HepG2 (cell line): Measurements from ENCODE around the gene MYLK. TPM values are rescaled to one million over a fixed set of nuclear protein-coding genes. Genes with fewer than 3 reads are reported as not detected.

Experiments
- FIP1L1 ChIP-seq: fragments of 200-400 bp; formaldehyde crosslinking; IDR thresholded peaks from 2 replicates; pipeline ENCODE4 v1.6.1; 2018; ENCODE audit warnings: low read depth, mild to moderate bottlenecking, low read length, moderate library complexity, borderline replicate concordance; ENCODE audit not compliant: insufficient read depth
- HNF4A ChIP-seq: sonication (generic); formaldehyde crosslinking; IDR thresholded peaks from 2 replicates; pipeline ENCODE4 v1.4.0; 2020; ENCODE audit warnings: missing genetic modification reagents
- ZNF24 ChIP-seq: fragments of 450-650 bp; IDR thresholded peaks from 2 replicates; pipeline ENCODE4 v1.6.1; 2017; ENCODE audit warnings: antibody characterized with exemption, mild to moderate bottlenecking
- ZNF296 ChIP-seq: sonication (generic); formaldehyde crosslinking; conservative IDR thresholded peaks from 2 replicates; pipeline ENCODE4 v1.5.0; 2020; ENCODE audit warnings: mild to moderate bottlenecking, missing genetic modification reagents
- ZNF33A ChIP-seq: sonication (generic); formaldehyde crosslinking; IDR thresholded peaks from 2 replicates; pipeline ENCODE4 v1.5.1; 2020; ENCODE audit warnings: missing genetic modification reagents, mild to moderate bottlenecking, moderate library complexity, borderline replicate concordance
- ZNF674 ChIP-seq: sonication (generic); formaldehyde crosslinking; IDR thresholded peaks from 2 replicates; pipeline ENCODE4 v1.5.0; 2020; ENCODE audit warnings: low read depth, mild to moderate bottlenecking, missing genetic modification reagents
- polyA plus RNA-seq, 8 experiments: library from polyadenylated mRNA; depleted of rRNA in 3 of 8; stranded (reverse) in 7 of 8; unstranded in 1 of 8; fragments of >200 nt; fragmentation: Illumina TruSeq in 4 of 8; extraction: Trizol in 4 of 8; gene quantifications; 2 replicates each; pipeline versions ENCODE4 v1.2.1 to v1.2.3, GENCODE V29; 2011 to 2016; ENCODE audit warnings: low read depth in 4 of 8, missing spikeins in 1 of 8, mixed read lengths in 1 of 8; ENCODE audit not compliant: insufficient read depth in 1 of 8
- total RNA-seq, 5 experiments: library from RNA; depleted of rRNA; stranded (reverse); fragments of >200 nt; fragmentation: Illumina TruSeq; extraction: Trizol; gene quantifications; 2 replicates each; pipeline ENCODE4 v1.2.3, GENCODE V29; 2016; ENCODE audit warnings: low read depth in 1 of 5
- TF ChIP-seq, protein P1 (sequence below): fragments of 450-650 bp; IDR thresholded peaks from 2 replicates; pipeline ENCODE4 v1.6.1; 2017; ENCODE audit warnings: mild to moderate bottlenecking
- TF ChIP-seq, protein P2 (sequence below): sonication (generic); formaldehyde crosslinking; IDR thresholded peaks from 2 replicates; pipeline ENCODE4 v1.8.0; 2022; ENCODE audit warnings: missing genetic modification reagents, low read depth, mild to moderate bottlenecking, borderline replicate concordance
- TF ChIP-seq, protein P3 (sequence below): sonication (generic); formaldehyde crosslinking; IDR thresholded peaks from 2 replicates; pipeline ENCODE4 v1.5.0; 2020; ENCODE audit warnings: mild to moderate bottlenecking, missing genetic modification reagents
- TF ChIP-seq, protein P4 (sequence below): sonication (generic); formaldehyde crosslinking; IDR thresholded peaks from 2 replicates; pipeline ENCODE4 v1.4.0; 2020; ENCODE audit warnings: mild to moderate bottlenecking, missing genetic modification reagents
- TF ChIP-seq, protein P5 (sequence below): sonication (generic); formaldehyde crosslinking; conservative IDR thresholded peaks from 2 replicates; pipeline ENCODE4 v1.4.0; 2020; ENCODE audit warnings: missing genetic modification reagents
- TF ChIP-seq, protein P6 (sequence below): sonication (generic); formaldehyde crosslinking; IDR thresholded peaks from 2 replicates; pipeline ENCODE4 v1.8.1; 2022; ENCODE audit warnings: low read depth, mild to moderate bottlenecking, missing genetic modification reagents

Gene MYLK
- total and polyA plus RNA-seq, 2 of the 13 experiments (the other 11 are each of a cell fraction or from before 2014, with no cell fraction given) = 10.6 to 34.9 TPM

DNA sequence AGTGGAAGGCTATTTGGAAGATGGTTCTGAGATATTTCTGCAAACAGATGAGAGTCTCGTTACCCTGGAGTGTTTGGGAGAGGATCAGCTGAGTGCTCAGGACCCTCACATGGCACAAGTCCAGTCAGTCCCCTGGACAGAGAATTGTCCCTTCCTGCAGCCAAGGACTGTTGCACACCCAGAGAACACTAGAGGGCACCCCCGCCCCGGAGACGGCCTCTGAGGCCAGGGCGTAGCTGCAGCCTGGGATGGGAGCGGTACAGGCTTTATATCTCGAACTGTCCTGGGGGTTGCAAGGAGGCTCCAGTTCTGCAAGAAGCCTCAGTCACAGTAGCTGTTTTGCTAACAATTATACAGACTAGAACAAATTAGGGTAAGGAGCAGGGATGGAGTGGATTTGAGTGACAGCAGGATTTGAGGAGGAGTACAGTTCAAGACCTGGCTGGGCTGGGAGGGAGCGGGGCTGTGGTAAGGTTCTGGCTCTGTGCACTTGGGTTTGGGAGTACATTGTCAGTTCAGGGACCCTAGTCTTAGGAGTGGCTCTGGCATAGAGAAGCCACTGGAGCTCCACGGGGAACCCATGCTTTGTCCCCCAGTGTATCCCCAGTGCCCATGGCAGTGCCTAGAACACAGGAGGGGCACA lies 231.7 kb downstream of the MYLK start (continued):
- TF ChIP-seq, protein P1, sequence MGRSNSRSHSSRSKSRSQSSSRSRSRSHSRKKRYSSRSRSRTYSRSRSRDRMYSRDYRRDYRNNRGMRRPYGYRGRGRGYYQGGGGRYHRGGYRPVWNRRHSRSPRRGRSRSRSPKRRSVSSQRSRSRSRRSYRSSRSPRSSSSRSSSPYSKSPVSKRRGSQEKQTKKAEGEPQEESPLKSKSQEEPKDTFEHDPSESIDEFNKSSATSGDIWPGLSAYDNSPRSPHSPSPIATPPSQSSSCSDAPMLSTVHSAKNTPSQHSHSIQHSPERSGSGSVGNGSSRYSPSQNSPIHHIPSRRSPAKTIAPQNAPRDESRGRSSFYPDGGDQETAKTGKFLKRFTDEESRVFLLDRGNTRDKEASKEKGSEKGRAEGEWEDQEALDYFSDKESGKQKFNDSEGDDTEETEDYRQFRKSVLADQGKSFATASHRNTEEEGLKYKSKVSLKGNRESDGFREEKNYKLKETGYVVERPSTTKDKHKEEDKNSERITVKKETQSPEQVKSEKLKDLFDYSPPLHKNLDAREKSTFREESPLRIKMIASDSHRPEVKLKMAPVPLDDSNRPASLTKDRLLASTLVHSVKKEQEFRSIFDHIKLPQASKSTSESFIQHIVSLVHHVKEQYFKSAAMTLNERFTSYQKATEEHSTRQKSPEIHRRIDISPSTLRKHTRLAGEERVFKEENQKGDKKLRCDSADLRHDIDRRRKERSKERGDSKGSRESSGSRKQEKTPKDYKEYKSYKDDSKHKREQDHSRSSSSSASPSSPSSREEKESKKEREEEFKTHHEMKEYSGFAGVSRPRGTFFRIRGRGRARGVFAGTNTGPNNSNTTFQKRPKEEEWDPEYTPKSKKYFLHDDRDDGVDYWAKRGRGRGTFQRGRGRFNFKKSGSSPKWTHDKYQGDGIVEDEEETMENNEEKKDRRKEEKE = no peak
- TF ChIP-seq ZNF296 (no peak), HNF4A (CRISPR knock-in tag) (no peak), ZNF33A (CRISPR knock-in tag) (no peak), ZNF24 (no peak), FIP1L1 (no peak), ZNF674 (CRISPR knock-in tag) (no peak)
- TF ChIP-seq, protein P2, sequence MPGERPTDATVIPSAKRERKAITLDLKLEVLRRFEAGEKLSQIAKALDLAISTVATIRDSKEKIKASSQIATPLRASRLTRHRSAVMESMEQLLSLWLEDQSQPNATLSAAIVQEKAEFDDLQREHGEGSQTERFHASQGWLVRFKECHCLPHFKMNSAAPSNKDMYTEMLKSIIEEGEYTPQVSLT (CRISPR knock-in tag) = no peak
- TF ChIP-seq, protein P3, sequence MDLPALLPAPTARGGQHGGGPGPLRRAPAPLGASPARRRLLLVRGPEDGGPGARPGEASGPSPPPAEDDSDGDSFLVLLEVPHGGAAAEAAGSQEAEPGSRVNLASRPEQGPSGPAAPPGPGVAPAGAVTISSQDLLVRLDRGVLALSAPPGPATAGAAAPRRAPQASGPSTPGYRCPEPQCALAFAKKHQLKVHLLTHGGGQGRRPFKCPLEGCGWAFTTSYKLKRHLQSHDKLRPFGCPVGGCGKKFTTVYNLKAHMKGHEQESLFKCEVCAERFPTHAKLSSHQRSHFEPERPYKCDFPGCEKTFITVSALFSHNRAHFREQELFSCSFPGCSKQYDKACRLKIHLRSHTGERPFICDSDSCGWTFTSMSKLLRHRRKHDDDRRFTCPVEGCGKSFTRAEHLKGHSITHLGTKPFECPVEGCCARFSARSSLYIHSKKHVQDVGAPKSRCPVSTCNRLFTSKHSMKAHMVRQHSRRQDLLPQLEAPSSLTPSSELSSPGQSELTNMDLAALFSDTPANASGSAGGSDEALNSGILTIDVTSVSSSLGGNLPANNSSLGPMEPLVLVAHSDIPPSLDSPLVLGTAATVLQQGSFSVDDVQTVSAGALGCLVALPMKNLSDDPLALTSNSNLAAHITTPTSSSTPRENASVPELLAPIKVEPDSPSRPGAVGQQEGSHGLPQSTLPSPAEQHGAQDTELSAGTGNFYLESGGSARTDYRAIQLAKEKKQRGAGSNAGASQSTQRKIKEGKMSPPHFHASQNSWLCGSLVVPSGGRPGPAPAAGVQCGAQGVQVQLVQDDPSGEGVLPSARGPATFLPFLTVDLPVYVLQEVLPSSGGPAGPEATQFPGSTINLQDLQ (CRISPR knock-in tag) = no peak
- TF ChIP-seq, protein P4, sequence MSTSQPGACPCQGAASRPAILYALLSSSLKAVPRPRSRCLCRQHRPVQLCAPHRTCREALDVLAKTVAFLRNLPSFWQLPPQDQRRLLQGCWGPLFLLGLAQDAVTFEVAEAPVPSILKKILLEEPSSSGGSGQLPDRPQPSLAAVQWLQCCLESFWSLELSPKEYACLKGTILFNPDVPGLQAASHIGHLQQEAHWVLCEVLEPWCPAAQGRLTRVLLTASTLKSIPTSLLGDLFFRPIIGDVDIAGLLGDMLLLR (CRISPR knock-in tag) = no peak
- TF ChIP-seq, protein P5, sequence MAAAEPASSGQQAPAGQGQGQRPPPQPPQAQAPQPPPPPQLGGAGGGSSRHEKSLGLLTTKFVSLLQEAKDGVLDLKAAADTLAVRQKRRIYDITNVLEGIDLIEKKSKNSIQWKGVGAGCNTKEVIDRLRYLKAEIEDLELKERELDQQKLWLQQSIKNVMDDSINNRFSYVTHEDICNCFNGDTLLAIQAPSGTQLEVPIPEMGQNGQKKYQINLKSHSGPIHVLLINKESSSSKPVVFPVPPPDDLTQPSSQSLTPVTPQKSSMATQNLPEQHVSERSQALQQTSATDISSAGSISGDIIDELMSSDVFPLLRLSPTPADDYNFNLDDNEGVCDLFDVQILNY (CRISPR knock-in tag) = no peak
- TF ChIP-seq, protein P6, sequence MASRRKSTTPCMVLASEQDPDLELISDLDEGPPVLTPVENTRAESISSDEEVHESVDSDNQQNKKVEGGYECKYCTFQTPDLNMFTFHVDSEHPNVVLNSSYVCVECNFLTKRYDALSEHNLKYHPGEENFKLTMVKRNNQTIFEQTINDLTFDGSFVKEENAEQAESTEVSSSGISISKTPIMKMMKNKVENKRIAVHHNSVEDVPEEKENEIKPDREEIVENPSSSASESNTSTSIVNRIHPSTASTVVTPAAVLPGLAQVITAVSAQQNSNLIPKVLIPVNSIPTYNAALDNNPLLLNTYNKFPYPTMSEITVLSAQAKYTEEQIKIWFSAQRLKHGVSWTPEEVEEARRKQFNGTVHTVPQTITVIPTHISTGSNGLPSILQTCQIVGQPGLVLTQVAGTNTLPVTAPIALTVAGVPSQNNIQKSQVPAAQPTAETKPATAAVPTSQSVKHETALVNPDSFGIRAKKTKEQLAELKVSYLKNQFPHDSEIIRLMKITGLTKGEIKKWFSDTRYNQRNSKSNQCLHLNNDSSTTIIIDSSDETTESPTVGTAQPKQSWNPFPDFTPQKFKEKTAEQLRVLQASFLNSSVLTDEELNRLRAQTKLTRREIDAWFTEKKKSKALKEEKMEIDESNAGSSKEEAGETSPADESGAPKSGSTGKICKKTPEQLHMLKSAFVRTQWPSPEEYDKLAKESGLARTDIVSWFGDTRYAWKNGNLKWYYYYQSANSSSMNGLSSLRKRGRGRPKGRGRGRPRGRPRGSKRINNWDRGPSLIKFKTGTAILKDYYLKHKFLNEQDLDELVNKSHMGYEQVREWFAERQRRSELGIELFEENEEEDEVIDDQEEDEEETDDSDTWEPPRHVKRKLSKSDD (CRISPR knock-in tag) = no peak
